Neural progenitor cell (in vitro differentiated cells): ENCODE results near the gene SGSM1.

Source experiments
- EZH2phosphoT487 ChIP-seq: fragments of 200-600 bp; sonication (generic); IDR thresholded peaks from 2 replicates; pipeline ENCODE4 v1.6.1; 2017; ENCODE audit warnings: antibody characterized with exemption
- TF ChIP-seq, protein P1 (sequence below): fragments of 200-600 bp; sonication (generic); IDR thresholded peaks from 2 replicates; pipeline ENCODE4 v1.5.1; 2017; ENCODE audit warnings: antibody characterized with exemption, mild to moderate bottlenecking

DNA sequence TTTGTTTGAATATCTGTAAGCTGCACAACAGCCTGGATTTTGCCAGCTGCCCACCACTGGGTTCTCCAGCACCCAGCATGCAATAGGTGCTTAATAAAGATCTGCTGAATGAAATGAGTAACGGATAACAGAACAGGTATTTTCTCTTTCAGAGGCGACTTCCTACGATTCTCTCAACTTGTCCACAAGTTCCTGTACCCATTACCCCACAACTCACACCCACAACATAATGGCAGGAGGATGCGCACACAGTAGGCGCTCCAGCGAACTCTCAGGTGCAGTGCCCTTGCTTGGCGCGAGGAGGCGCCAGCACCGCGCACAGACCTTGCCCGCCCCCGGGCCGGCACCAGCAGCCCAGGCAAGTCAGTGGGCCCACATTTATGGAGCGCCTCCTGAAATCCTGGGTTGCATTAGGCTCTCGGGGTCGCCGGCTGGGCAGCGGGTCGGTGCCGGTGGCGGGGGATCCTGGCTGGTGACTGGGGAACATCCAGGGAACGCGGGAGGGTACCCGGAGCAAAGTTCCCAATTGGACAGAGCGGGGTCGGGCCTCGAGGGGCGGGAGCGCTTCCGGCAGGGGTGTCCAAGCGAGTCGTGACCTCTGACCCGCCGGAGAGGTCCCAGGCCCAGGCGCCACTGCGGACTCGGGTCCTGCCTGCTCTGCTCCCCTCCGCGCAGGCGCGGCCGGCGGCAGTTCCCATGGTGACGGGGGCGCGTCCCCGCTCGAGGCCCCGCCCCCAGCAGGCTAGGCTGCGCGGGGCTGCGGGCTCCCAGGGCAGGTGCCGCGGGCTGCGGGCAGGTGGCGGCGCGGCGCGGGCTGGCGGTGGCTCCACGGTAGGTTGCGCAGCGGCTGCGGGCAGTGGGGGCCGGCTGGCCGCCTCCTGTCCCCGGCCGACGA lies 146.2 kb downstream of the SGSM1 start, which contains the start of gene KIAA1671:
- TF ChIP-seq, protein P1, sequence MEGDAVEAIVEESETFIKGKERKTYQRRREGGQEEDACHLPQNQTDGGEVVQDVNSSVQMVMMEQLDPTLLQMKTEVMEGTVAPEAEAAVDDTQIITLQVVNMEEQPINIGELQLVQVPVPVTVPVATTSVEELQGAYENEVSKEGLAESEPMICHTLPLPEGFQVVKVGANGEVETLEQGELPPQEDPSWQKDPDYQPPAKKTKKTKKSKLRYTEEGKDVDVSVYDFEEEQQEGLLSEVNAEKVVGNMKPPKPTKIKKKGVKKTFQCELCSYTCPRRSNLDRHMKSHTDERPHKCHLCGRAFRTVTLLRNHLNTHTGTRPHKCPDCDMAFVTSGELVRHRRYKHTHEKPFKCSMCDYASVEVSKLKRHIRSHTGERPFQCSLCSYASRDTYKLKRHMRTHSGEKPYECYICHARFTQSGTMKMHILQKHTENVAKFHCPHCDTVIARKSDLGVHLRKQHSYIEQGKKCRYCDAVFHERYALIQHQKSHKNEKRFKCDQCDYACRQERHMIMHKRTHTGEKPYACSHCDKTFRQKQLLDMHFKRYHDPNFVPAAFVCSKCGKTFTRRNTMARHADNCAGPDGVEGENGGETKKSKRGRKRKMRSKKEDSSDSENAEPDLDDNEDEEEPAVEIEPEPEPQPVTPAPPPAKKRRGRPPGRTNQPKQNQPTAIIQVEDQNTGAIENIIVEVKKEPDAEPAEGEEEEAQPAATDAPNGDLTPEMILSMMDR = peak; percentile 99
- no peak for TF ChIP-seq EZH2phosphoT487
